Osteoblast (primary cell): Measurements from ENCODE around the gene PFKL. TPM values are rescaled to one million over a fixed set of nuclear protein-coding genes. Genes with fewer than 3 reads are reported as not detected.

Experiments
- DNase-seq: peaks from one replicate; pipeline ENCODE4 v3.0.0; 2011; ENCODE audit warnings: low spot score, mixed read lengths; ENCODE audit not compliant: insufficient read length; ENCODE audit errors: missing footprints
- H2AFZ ChIP-seq: 2 replicates; pipeline ENCODE4 v1.6.0; 2011; ENCODE audit warnings: mild to moderate bottlenecking, low read length
- H3K27ac ChIP-seq: 2 replicates; pipeline ENCODE4 v1.5.1; 2011; ENCODE audit warnings: mild to moderate bottlenecking, low read depth, low read length, moderate library complexity
- H3K27me3 ChIP-seq: 2 replicates; pipeline ENCODE4 v1.6.0; 2012; ENCODE audit warnings: mild to moderate bottlenecking, control low read depth, inconsistent platforms, low read length, moderate library complexity; ENCODE audit not compliant: insufficient read depth
- H3K36me3 ChIP-seq: 2 replicates; pipeline ENCODE4 v1.5.1; 2011; ENCODE audit warnings: mild to moderate bottlenecking, low read length, control low read depth, moderate library complexity; ENCODE audit not compliant: insufficient read depth
- H3K4me1 ChIP-seq: 2 replicates; pipeline ENCODE4 v1.5.1; 2011; ENCODE audit warnings: mild to moderate bottlenecking, low read length, control low read depth, moderate library complexity; ENCODE audit not compliant: insufficient read depth
- H3K4me2 ChIP-seq: 2 replicates; pipeline ENCODE4 v1.6.0; 2011; ENCODE audit warnings: mild to moderate bottlenecking, low read length; ENCODE audit not compliant: insufficient read depth
- H3K4me3 ChIP-seq: fragments of 200-600 bp; sonication (generic); 3 replicates; pipeline ENCODE4 v1.5.1; 2012; ENCODE audit warnings: mild to moderate bottlenecking, low read length, inconsistent platforms; ENCODE audit not compliant: insufficient read depth
- H3K79me2 ChIP-seq: 2 replicates; pipeline ENCODE4 v1.6.0; 2012; ENCODE audit warnings: mild to moderate bottlenecking, low read length, control low read depth, inconsistent platforms; ENCODE audit not compliant: insufficient read depth
- H3K9me3 ChIP-seq: 2 replicates; pipeline ENCODE4 v1.5.1; 2011; ENCODE audit warnings: low read depth, low read length, control low read depth
- H4K20me1 ChIP-seq: 2 replicates; pipeline ENCODE4 v1.6.0; 2012; ENCODE audit warnings: mild to moderate bottlenecking, low read length, control low read depth; ENCODE audit not compliant: insufficient read depth
- CTCF ChIP-seq: IDR thresholded peaks from 2 replicates; pipeline ENCODE4 v1.5.1; 2011; ENCODE audit warnings: mild to moderate bottlenecking, low read depth, low read length, moderate library complexity; ENCODE audit errors: extremely low read depth
- total RNA-seq: library from RNA; depleted of rRNA; stranded (reverse); fragments of >200 nt; gene quantifications from 2 replicates; pipeline ENCODE4 v1.2.3, GENCODE V29; 2012

The PFKL gene
- total RNA-seq, 1 donor, result 114 TPM

GRCh38 chr21:44327603-44327974 lies 27.7 kb downstream of the PFKL start:
- Histone ChIP-seq H3K4me3 (no peak overlapping the region), H3K79me2 (no peaks in the 10 kb centered on the region), H4K20me1 (peaks cover 3% of the 10 kb centered on the region), H3K4me1 (no peaks in the 10 kb centered on the region), H2AFZ (no peak overlapping the region), H3K36me3 (no peaks in the 10 kb centered on the region), H3K9me3 (no peaks in the 10 kb centered on the region), H3K4me2 (no peak overlapping the region), H3K27ac (no peak overlapping the region), H3K27me3 (no peaks in the 10 kb centered on the region)
- DNase-seq, result no peak
- no peak for TF ChIP-seq CTCF

GRCh38 chr21:44328242-44328895 lies 28.5 kb downstream of the PFKL start:
- no peaks in the 10 kb centered on the region for H3K36me3 ChIP-seq
- H3K79me2 ChIP-seq, result no peaks in the 10 kb centered on the region
- no peaks in the 10 kb centered on the region for H3K9me3 ChIP-seq
- H3K27me3 ChIP-seq, result no peaks in the 10 kb centered on the region
- H4K20me1 ChIP-seq, result peaks cover 3% of the 10 kb centered on the region
- H3K4me3 ChIP-seq, result no peak overlapping the region
- H2AFZ ChIP-seq, result no peak overlapping the region
- H3K4me1 ChIP-seq, result no peaks in the 10 kb centered on the region
- no peak overlapping the region for H3K27ac ChIP-seq
- no peak overlapping the region for H3K4me2 ChIP-seq
- no peak for DNase-seq
- no peak for TF ChIP-seq CTCF

GRCh38 chr21:44329086-44329889 lies 29.4 kb downstream of the PFKL start:
- H3K27ac ChIP-seq, result no peak overlapping the region
- H2AFZ ChIP-seq, result no peak overlapping the region
- H3K4me2 ChIP-seq, result no peak overlapping the region
- H3K27me3 ChIP-seq, result no peaks in the 10 kb centered on the region
- no peak for DNase-seq
- H3K4me1 ChIP-seq, result no peaks in the 10 kb centered on the region
- H3K4me3 ChIP-seq, result no peak overlapping the region
- no peaks in the 10 kb centered on the region for H3K79me2 ChIP-seq
- no peaks in the 10 kb centered on the region for H3K36me3 ChIP-seq
- no peaks in the 10 kb centered on the region for H3K9me3 ChIP-seq
- TF ChIP-seq CTCF, result no peak
- H4K20me1 ChIP-seq, result peaks cover 3% of the 10 kb centered on the region

- Histone ChIP-seq H3K9me3 (no peaks in the 10 kb centered on the region), H3K27ac (no peak overlapping the region), H3K36me3 (no peaks in the 10 kb centered on the region), H3K79me2 (no peaks in the 10 kb centered on the region), H3K4me2 (no peak overlapping the region), H3K27me3 (no peaks in the 10 kb centered on the region), H3K4me1 (no peaks in the 10 kb centered on the region), H2AFZ (no peak overlapping the region), H3K4me3 (no peak overlapping the region), H4K20me1 (peaks cover 3% of the 10 kb centered on the region)
- DNase-seq, result no peak
- TF ChIP-seq CTCF, result no peak
Measured at GRCh38 chr21:44329971-44330681, 30.3 kb downstream of the PFKL start.
